Measurements from ENCODE around the gene APOA4. TPM values are rescaled to one million over a fixed set of nuclear protein-coding genes. Genes with fewer than 3 reads are reported as not detected.

APOA4 gene
- total RNA-seq, 1 donor from 2014 or later = 102 TPM

- ATAC-seq (no peak), DNase-seq (ENCODE audit: low spot score) (no peak)
Measured at GRCh38 chr11:116849486-116849885, 26.4 kb upstream of the APOA4 start.

DNA sequence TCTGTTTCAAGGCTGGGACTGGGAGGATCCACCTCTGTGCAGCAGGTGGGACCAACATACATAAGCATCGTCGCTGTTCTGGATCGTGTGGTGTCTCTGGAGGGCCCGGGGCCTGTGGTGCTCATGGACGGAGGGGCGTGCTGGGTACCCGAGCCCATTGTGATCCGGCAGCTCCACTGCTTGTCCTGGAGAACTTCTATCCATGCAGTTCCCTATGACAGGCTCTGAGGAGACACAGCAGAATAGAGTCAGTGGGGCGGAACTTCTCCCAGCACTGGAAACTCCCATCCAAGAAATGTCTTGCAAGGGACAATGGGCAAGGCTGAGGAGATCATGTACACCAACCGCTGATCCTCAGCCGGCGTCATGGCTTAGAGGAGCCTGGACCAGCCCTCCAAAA is 26.0 kb upstream of the APOA4 start:
- DNase-seq (ENCODE audit: low spot score) = no peak
- ATAC-seq = no peak

GRCh38 chr11:116847612-116848011 is 24.5 kb upstream of the APOA4 start:
- DNase-seq (ENCODE audit: low spot score) = no peak
- no peak for ATAC-seq

GRCh38 chr11:116844722-116845121 is 21.6 kb upstream of the APOA4 start:
- DNase-seq (ENCODE audit: low spot score) (no peak), ATAC-seq (no peak)

- ATAC-seq (no peak), DNase-seq (ENCODE audit: low spot score) (no peak)
Measured at GRCh38 chr11:116843661-116844060, 20.6 kb upstream of the APOA4 start.

GRCh38 chr11:116842909-116843308 is 19.8 kb upstream of the APOA4 start:
- ATAC-seq (peak; percentile 4), DNase-seq (ENCODE audit: low spot score) (no peak)

- no peak for DNase-seq (ENCODE audit: low spot score)
- ATAC-seq = no peak
Measured at GRCh38 chr11:116842117-116842516, 19.0 kb upstream of the APOA4 start.

GRCh38 chr11:116840746-116841296 is 17.7 kb upstream of the APOA4 start:
- DNase-seq (ENCODE audit: low spot score) (peak; percentile 85), ATAC-seq (peak; percentile 53)

DNA sequence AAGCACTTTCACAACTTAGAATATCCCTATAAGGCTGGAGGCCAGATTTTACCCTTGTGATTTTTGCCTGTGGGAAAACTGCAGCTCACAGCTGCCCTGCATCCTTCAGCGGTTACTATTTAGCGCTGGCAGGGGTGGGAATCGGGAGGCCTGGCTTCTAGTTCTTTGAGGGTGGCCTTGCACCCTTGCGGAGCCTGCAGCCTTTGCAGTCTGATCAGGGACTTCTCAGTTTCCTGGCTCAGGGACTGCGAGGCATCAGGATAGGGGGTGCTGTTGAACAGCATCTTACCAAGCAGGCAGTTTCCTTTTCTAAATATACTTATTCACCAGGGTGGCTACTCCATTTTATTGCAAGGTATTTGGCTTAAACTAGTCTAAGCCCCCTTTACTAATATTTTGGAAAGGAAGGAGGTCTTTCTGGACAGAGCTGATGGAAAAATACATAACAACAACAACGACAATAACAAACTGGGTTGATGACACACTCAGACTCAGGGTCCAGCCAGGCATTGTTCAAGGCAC is 17.2 kb upstream of the APOA4 start:
- ATAC-seq = no peak
- no peak for DNase-seq (ENCODE audit: low spot score)

DNA sequence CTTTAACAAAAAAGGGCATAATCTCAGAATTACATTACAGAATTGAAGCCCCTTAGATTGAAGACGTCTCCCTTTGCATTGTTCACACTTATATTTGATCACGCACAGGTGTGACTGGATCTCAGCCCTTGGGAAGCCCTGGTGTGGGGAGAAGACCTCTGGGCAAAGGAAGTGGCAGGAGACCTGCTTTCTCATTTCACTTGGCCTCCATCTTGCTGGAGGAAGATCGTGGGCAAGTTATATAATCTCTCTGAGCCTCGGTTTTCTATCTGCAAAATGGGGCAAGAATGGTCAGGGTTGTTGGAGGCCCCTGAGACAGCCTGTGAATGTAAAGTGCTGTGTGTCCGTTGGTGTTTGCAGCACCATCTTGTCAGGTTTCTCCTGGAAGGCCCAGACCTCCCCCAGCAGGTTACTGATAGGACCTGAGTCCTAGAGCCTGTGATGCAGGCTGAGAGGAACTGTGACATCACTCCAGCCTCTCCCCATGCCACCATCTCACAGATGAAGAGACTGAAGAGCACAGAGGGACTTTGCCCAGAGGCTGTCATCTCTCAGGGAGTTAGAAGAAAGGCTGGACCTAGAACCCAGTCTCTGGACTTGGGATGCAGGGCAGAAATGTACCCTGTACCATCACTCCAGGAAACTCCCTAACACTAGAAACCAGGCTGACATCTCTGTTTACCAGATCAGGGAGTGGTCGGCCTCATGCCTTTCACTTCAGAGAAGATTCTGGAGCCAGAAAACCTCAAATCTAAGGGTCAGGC is 15.4 kb upstream of the APOA4 start:
- DNase-seq (ENCODE audit: low spot score) (no peak), ATAC-seq (no peak)

GRCh38 chr11:116837231-116838091 is 14.4 kb upstream of the APOA4 start, which contains the start of gene APOA1:
Gene APOA1 (minus strand): TSS chr11:116837622. CDS start chr11:116837387, 235 bp downstream.
- ATAC-seq (peak; percentile 36), DNase-seq (ENCODE audit: low spot score) (peak; percentile 94)

DNA sequence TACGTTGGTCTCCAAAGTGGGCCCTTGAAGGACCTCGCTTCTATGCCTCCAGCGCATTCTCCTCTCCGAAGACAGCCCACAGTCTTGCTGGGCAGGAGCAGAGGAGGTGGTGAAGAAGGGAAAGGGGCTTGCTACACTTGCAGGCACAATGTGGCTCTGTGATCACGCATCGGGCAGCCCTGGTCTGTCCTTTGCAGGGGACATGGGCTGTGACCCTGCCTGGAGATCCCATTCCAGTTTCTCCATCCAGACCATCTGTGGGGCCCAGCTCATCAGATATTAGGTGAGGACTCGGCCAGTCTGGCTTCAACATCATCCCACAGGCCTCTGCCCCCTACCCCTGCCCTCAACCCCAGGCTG is 13.5 kb upstream of the APOA4 start:
- DNase-seq (ENCODE audit: low spot score) (no peak), ATAC-seq (no peak)

GRCh38 chr11:116835791-116836631 is 12.9 kb upstream of the APOA4 start:
- peak; percentile 6 for ATAC-seq

DNA sequence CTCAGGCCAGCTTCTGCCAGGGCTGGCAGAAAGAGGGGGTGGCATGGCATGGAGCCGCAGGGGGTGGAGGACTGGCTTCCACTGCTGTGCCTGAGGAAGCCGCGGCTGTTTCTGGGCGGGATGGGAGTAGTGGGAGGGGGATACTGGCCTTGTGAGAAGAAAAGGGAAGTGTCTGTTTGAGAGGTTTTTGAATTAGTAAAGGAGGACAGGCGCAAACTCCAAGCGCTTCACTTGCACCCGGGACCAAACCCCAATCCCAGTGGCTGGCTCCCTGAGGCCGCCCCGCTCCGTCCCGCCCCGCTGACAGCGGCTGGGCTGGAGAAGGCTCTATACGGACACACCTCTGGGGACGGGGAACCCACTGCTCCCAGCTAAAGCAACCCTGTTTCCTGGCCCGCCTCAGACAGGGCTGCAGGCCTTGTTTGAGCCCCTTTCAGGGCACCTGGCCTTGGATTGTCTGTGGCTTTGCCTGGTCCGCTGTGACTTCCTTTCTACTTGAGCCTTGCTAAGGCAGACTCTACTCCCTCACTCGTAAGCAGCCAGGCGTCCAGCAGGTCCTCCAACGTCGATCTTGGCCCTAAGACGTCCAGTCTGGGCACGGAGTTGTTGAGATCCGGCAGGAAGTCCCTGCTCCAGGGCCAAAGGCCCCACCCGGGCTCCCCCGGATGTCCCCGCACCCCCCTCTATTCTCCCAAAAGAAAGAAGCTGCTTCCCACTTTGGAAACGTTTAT is 12.1 kb upstream of the APOA4 start:
- ATAC-seq (peak; percentile 29), DNase-seq (ENCODE audit: low spot score) (peak; percentile 86)

More at GRCh38 chr11:116835791-116836631, 12.9 kb upstream of the APOA4 start:
- peak; percentile 81 for DNase-seq (ENCODE audit: low spot score)

- peak; percentile 18 for ATAC-seq
- DNase-seq (ENCODE audit: low spot score) = peak; percentile 85
Measured at GRCh38 chr11:116834535-116835041, 11.5 kb upstream of the APOA4 start.

GRCh38 chr11:116833816-116834534 is 10.9 kb upstream of the APOA4 start:
- peak; percentile 19 for ATAC-seq
- DNase-seq (ENCODE audit: low spot score) = peak; percentile 92

- ATAC-seq (no peak), DNase-seq (ENCODE audit: low spot score) (no peak)
Measured at GRCh38 chr11:116833491-116833815, 10.3 kb upstream of the APOA4 start.

DNA sequence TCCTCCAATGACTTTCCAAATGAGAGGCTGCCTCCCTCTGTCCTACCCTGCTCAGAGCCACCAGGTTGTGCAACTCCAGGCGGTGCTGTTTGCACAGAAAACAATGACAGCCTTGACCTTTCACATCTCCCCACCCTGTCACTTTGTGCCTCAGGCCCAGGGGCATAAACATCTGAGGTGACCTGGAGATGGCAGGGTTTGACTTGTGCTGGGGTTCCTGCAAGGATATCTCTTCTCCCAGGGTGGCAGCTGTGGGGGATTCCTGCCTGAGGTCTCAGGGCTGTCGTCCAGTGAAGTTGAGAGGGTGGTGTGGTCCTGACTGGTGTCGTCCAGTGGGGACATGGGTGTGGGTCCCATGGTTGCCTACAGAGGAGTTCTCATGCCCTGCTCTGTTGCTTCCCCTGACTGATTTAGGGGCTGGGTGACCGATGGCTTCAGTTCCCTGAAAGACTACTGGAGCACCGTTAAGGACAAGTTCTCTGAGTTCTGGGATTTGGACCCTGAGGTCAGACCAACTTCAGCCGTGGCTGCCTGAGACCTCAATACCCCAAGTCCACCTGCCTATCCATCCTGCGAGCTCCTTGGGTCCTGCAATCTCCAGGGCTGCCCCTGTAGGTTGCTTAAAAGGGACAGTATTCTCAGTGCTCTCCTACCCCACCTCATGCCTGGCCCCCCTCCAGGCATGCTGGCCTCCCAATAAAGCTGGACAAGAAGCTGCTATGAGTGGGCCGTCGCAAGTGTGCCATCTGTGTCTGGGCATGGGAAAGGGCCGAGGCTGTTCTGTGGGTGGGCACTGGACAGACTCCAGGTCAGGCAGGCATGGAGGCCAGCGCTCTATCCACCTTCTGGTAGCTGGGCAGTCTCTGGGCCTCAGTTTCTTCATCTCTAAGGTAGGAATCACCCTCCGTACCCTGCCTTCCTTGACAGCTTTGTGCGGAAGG is 9.5 kb upstream of the APOA4 start:
- DNase-seq (ENCODE audit: low spot score) (peak; percentile 76), ATAC-seq (no peak)
